Measurements from ENCODE around the gene SELPLG. TPM values are rescaled to one million over a fixed set of nuclear protein-coding genes. Genes with fewer than 3 reads are reported as not detected.

The SELPLG gene
- total RNA-seq, 4 donors from 2014 or later, result 2.1 to 6.0 (median 2.8) TPM

DNA sequence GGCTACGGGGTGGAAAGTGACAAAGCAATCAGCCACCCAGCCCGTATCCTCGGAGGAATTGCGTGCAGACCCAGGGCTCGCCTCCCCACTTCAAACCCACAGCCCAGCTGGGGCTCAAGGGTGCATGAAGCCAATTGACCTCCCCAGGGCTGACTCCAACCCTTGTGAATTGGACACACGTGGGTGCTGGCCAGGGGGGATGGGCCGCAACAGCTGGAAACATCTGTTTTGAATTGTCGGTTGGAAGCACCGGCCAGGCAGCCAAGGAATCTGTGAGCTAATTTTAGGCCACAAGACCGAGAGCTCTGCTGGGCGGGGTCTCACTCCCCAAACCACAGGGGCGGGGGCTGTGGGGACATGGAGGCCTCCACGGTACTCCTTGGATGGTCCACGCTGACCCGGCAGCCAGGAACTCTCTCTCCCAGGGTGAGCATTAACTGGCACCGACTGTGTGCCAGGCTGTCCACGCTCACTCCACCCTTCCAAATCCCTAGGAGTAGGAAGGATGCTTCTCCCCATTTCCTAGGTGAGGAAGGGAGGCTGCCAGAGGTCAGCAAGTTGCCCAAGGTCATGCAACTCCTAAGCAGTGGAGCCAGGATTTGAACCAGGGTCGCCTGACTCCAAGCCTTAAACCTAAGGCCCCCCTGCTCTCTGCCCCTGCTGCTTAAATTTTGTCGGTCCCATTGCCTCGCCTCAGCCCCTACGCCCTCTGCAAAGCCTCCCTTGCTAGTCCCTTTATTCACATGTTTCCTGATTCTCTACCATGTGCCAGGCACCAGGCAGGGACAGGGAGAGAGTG is 24.0 kb downstream of the SELPLG start:
- TF ChIP-seq CTCF (IDR thresholded peaks at IDR 0.05) (no peak), POLR2A (IDR thresholded peaks at IDR 0.05) (no peak)

DNA sequence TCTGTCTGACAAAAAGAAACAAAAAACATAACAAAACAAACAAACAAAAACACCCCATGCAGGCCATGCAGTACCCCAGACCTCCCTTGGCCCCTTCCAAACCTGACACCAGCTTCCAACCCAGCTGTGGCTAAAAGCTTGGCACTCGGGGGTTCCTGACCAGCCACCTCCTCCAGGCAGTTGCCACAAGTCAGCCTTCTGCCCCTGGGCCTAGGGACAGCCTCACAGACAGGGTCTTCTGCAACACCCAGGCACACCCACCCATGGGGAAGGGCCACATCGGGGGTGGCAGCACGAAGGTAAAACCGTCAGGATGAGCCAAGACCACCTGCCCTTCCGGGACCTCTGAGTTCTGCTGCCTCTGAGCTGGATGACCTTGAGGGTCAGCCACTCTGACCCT is 25.1 kb downstream of the SELPLG start:
- WGBS, 2 donors, result 78 to 92% methylated on average over 5 of the region's 5 CpGs
- Histone ChIP-seq H3K4me3 (replicated peaks in 1 of 3) (no peak overlapping the region), H3K36me3 (no peaks in the 10 kb centered on the region), H3K9me3 (no peaks in the 10 kb centered on the region), H3K27me3 (no peaks in the 10 kb centered on the region), H3K27ac (no peak overlapping the region), H3K4me1 (no peaks in the 10 kb centered on the region)
- intact Hi-C loops (cut with DNase I), result no loop called here
- TF ChIP-seq POLR2A (IDR thresholded peaks at IDR 0.05), result no peak
- TF ChIP-seq CTCF (IDR thresholded peaks at IDR 0.05), result no peak
- no peak for DNase-seq

More for the DNA sequence above, 24.0 kb downstream of the SELPLG start:
- no peak overlapping the region for H3K4me3 ChIP-seq (replicated peaks in 1 of 3)
- no peaks in the 10 kb centered on the region for H3K36me3 ChIP-seq
- intact Hi-C loops (cut with DNase I), result no loop called here
- 66 to 74% methylated on average over 11 to 19 of the region's 21 CpGs for WGBS, 2 donors
- H3K27me3 ChIP-seq, result no peaks in the 10 kb centered on the region
- H3K4me1 ChIP-seq, result no peaks in the 10 kb centered on the region
- H3K9me3 ChIP-seq, result no peaks in the 10 kb centered on the region
- H3K27ac ChIP-seq, result no peak overlapping the region
- peak in 1 of 2 donors; percentile 7 for DNase-seq

- Histone ChIP-seq H3K9me3 (no peaks in the 10 kb centered on the region), H3K27ac (no peak overlapping the region), H3K4me3 (replicated peaks in 1 of 3) (no peak overlapping the region), H3K4me1 (no peaks in the 10 kb centered on the region), H3K27me3 (no peaks in the 10 kb centered on the region), H3K36me3 (no peaks in the 10 kb centered on the region)
- intact Hi-C loops (cut with DNase I), result no loop called here
- TF ChIP-seq CTCF (IDR thresholded peaks at IDR 0.05), result no peak
- TF ChIP-seq POLR2A (IDR thresholded peaks at IDR 0.05), result no peak
- no peak for DNase-seq
- 84 to 87% methylated on average over 10 of the region's 10 CpGs for WGBS, 2 donors
Observed at GRCh38 chr12:108607981-108608600, 25.6 kb downstream of the SELPLG start.

DNA sequence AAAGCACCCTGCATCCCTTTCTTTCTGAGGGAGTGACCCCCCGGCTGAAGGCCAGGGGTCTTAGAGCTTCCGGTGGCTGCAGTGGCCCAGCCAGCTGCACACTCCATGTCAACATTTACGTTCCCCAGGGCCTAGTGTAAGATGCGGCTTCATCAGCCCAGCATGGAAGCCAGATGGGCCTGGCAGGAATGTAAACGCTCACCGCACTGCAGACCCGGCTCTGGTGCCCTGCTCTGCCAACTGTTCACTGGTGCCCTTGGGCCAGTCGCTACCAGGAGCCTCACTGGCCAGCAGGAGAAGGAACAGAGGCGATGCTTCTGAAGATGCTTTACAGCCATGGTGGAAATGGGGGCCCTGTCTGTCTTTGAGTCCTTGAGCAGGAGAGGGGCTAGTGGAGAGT is 27.2 kb downstream of the SELPLG start:
- no peak overlapping the region for H3K27ac ChIP-seq
- TF ChIP-seq CTCF (IDR thresholded peaks at IDR 0.05), result no peak
- TF ChIP-seq POLR2A (IDR thresholded peaks at IDR 0.05), result no peak
- WGBS, 2 donors, result 87 to 88% methylated on average over 9 of the region's 9 CpGs
- H3K9me3 ChIP-seq, result no peaks in the 10 kb centered on the region
- H3K27me3 ChIP-seq, result no peaks in the 10 kb centered on the region
- intact Hi-C loops (cut with DNase I), result no loop called here
- no peaks in the 10 kb centered on the region for H3K4me1 ChIP-seq
- H3K36me3 ChIP-seq, result no peaks in the 10 kb centered on the region
- DNase-seq, result no peak
- no peak overlapping the region for H3K4me3 ChIP-seq (replicated peaks in 1 of 3)
